T-helper 9 cell (primary cell): ENCODE measurements around the gene DIP2C.
"Not testable (repeated sequence)": the region's sequence is repeated elsewhere in the genome, so short reads cannot be mapped to it uniquely, and the experiment has no call there.

ENCODE experiments used
- DNase-seq: peaks from one replicate; pipeline ENCODE4 v3.0.0-alpha.2; 2020

The DIP2C gene

DNA sequence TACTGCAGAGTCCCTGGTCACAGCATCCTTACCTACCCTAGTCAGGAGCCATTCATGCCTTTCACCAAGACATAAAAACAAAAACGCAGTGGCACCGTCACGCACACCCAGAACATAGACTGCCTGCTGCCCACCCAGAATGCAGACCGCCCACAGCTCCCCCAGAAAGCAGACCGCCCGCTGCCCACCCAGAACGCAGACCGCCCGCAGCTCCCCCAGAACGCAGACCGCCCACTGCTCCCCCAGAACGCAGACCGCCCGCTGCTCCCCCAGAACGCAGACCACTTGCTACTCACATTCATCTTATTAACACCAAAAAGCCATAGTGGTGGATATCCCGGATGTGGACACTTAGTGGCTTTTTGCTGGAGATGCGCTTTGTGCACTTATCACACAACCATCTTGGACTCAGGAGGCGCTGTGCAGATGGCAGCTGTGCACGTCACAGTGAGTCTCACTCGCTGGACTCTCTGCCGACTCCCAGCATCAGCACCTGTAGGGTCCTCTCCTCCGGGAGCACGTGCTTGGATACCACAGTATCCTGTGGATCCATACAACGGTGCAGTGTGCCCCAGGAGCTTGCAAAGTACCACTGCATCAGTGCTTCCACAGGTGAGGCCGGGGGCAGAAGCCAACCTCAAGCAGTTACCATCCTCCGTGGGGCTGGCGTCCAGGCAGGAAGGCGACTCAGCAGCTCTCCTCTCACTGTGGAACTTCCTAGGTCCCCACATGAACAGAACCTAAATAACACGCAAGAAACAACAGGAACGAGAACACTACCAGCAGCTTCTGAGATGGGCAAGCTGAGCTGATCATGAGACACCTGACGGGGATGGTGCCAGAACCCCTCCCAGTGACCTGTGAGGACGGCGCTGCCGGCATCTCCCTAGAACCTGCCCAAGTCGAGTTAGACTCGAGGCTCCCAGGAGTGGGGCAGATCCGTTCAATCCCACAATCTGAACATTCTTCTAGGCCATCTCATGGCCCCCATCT lies 161.0 kb downstream of the DIP2C start:
- no peak for DNase-seq

DNA sequence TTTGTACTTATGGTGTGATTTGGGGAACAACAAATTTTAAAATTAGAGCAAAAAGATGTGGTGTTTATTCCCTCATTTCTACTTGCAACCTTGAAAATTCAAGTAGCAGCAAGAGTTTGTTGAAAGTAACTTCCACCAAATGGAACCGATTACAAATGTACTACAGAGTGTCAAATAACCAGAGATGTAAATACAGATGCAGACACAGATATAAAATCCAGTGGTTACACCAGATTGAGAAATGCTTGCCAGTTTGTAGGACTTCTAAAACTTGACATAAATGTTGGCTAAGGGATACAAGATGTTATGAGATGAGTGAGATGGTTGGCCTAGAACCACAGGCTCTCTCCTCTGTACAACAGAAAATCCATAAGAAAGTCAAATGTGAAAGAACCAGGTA lies 162.1 kb downstream of the DIP2C start:
- DNase-seq, result no peak

DNA sequence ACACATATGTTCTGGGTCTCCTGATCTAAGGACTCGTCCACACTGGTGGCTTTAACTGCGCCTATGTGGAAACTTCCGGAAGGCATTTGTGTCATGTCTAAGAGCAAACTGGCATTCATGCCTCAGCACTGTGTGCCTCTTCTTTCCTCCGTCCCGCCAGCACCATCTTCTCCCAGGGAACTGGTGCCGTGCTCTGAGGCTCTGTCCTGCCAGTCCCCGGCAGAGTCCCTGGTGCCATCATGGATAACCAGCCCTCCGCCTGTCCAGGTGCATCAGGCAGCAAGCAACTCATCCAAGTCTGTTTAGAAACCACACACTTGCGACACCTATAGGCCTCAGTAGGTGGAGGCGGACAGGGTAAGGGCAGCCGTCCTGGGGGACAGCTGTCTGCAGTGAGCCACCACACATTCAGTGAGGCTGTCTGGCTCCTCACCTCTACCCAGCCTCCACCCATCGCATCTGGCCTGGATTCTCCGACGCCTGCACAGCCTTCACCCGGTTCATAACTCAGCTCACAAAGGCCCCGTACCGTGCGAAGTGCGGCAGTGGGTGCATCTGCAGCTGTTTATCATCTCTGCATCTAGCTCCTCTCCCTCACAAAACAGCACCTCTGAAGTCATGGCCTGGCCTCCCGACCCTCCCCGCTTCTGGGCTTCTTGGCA lies 162.7 kb downstream of the DIP2C start:
- DNase-seq, result no peak

DNA sequence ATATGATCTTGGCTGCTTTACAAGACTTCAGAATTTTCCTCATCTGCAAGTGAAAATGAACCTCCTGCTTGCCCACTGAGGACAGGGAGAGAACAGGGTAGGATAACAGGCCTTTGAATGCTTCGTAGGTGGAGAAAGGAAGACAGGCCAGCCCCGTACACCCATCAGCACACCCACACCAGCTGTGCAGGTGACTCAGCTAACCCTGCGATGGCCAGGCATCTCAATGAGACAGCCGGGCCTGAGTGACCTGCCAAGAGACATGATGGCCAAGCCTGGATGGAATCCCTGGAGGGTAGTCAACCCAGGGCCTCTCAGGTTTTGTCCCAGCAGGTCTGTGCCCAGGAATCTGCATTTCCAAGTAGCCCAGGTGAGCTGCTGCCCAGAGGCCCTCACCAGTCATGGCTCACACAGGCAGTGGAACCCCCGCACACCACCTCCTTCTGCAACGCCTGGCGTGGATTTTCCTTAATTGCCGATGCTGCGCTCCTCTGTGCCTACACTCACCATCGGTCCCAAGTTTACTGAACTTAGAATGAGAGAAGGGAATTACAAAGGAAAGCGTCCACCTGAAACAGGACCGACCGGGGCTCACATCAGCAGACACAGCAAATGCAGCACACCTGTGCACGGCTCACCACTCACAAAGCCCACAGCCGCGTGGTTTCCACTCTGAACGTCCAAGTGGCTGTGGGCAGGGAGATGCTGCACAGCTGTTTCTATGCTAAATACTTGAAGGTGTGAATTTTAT lies 163.7 kb downstream of the DIP2C start:
- DNase-seq, result no peak

DNA sequence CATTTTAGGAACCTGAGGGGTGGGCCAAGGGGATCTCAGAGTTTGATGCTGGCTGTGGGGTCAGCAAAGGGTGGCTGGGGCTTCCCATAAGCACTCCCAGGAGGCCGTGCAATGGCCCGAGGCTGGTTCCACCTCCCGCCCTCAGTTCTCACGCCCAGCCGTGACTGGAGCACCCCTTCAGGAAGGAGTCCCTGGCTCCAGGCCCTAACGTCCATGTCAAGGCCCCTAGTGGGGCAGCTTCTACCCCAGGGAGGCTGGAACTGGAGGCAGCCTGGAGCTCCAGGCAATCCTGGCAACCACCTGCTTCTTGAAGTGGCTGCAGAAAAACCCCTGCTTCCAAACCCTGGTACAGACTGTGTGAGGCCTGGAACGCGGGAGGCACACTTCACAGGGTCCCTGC lies 165.5 kb downstream of the DIP2C start:
- no peak for DNase-seq

DNA sequence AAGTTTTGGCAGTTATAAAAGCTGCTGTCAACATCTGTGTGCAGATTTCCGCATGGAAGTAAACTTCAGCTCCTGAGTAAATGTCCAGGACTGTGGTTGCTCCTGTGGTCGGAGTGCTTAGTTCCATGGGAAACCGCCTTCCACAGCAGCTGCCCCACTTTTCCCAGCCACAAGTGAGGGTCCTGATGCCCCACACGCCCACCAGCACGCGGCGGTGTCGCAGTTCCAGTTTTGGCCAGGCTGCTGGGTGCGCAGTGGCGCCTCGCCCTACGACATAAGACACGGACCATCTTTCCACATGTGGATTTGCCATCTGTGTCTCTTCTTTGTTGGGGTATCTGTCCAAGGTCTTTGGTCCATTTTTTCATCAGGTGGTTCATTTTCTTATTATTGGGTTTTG lies 167.1 kb downstream of the DIP2C start:
- DNase-seq, result no peak

DNA sequence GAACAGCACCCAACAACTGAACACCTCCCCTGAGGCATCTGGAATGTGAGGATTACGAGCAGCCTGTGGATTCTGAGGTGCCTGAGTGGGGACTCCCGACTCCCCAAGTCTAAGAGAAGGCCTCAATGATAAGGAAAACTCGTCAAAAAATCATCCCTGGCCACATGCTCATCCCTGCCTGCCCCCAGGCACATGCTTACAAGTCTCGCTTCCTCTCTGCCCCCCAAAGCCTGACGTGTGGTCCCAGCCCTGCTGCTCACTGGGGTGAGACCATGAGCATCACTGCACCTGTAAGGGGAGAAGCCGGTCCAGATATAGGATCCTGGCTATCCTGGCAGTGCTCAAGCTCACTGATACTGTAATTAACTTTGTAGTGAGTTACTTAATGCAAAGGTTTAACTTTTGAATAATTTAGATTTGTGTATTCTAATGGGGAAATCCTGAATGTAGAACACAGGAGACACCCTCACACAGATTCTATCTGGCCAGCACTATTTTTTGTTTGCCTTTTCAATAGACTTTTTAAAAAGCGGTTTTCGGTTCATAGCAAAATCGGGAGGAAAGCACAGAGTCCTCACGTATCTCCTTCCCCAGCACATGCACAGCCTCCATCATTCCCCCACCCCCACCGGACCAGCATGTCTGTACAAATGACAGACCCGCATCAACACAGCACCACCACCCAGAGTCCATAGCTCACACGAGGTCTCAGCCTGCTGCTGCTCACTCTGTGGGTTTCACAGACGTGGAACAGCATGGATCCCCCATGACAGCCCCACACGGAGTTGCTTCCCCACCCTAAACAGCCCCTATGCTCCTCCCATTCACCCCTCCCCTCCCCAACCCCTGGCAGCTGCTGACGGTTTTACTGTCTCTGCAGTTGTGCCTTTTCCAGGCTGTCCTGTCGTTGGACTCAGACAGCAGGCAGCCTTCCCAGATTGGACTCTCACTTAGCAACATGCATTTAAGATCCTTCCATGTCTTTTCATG lies 167.9 kb downstream of the DIP2C start:
- DNase-seq, result no peak

DNA sequence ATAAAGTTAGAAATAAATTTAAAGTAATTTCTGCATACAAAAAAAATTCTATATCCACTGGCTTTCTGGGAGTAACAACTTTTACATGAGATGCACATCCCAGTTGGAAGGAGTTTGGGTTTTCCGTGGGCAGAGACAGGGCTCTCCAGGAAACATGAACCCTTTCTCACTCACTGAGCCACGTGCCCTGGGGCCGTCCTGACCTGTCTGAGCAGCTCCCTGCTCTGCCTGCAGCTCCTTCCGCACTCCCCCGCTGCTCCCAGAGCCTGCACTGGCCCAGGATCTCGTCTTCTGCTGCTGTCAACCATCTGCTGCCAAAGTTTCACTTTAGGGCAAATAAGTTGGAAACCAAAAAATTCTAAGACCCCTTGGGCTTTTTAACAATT lies 169.1 kb downstream of the DIP2C start:
- DNase-seq, result no peak

DNA sequence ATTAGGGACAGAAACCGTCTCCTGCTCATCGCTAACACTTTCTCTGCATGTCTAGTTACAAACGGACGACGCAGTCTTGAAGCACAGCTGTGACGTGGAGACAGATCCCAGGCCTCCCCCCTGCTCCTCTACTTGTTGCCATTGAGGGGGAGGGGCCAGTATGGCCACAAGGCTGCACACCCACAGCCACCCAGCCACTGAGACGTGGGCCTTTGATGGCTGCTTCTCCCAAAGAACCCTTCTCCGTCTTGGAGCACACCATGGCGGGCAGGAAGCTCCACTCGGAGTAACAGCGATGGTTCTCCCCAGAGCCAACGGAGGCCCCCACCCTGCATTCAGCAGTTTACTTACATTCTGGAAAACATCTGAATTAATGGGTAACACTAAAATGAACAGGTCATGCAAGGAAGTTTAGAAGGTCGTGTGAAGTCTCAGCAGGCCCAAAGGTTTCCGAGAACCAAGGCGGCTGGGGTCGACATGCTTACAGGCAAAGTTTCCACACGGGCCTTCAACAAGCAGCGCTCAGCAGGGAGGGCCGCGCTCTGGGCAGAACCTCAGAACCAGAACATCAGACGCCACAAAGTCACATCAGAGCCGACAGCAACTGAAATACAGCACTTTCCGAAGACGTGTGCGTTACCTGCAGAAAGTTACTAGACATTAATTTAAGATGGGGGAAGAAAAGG lies 169.6 kb downstream of the DIP2C start:
- DNase-seq, result no peak

DNA sequence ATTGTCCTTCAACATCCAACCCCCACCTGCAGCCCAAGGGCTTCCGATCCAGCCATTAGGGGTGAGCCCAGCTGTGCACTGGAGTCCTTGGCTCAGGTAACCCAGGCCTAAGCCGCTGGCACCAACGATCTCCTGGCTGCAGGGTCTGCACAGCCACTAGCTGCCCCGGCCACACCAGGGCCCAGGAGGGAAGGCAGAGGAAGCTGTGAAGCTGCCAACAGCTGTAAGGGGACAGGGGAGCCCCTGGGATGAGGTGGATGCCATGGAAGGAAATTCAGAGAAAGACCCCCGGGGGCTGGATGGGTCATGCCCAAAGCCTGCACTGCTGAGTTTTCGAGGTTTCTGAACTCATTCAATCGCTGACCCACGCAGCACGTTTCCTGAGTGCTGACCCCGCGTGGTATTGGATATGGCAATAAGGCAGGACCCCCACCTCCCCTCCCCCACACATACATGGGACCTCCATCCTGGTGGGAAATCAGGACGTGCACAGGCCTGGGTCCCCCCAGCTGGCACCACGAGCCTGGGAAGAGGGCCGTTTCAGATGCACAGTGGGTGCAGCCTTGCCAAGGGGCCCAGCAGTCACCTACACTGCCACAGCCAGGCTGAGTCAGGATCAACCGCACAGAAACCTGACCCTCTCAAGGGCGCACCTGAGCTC lies 170.3 kb downstream of the DIP2C start:
- DNase-seq, result no peak

DNA sequence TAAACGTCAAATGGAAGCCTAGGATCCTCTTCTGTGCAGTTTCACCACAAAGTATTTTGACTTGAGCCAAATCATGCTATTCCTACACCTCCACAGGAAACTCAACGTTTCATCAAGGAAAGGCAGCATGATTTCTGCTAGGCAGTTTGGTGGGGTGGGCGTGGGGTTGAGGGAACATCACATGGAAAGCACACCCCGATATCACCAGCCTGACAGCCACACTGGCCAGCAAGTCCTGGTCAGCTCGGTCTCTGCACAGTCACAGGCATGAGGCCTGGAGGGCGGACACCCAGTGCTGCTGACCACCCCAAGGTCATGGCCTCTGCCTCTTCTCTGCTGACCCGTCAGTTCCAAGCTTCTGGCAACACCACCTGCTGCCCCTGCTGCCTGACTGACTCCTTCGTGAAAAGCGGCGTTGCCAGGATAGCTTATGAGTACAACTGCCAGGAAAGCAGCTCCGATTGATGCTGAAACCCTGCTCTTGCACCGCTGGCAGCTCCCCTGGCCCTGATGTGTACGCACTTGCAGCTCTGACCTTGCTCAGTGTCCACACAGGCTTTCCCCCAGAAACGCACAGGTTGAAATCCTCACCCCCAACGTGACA lies 171.5 kb downstream of the DIP2C start:
- DNase-seq, result no peak

DNA sequence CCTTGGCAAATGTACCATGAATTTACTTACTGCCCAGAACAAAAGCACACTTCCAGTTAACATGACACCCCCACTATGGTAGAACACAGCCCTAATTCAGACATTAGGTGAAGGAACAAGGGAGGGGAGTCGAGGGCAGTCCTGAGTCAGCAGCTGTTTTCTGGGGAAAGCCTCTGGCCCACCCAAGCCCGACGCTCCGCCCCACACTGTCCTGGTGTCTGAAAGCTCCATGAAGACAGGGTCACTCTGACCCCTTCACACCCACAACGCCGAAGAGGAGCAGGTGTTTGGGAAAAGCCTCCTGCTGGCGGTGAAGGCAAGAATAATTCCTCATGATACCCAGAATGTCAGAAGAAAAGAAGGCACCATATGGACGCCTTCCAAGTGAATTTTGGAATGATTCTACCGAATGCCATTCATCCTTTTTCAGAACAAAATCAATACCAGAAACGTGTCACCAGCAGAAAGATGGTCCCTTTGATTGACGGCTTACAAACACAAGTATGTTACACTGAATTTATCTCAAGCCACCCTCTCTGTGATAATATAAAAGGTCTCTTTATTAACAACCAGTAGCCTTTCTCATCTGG lies 172.1 kb downstream of the DIP2C start:
- DNase-seq, result no peak

DNA sequence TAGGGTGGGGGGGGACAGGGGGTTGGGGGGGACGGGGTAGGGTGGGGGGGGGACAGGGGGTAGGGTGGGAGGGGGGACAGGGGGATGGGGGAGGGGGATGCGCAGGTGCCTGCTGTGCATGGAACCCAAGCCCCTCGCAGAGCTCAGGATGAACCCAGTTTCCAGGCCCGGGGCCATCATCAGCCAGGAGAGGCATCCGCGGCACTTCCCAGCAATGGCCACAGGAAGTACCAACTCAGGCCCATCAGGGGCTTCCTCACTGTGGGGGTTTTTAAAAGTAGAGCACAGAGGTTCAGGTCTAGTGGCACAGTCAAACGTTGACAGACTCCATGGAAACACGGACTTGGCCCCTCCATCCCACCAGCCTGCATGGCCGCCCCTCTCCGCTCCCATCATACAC lies 172.7 kb downstream of the DIP2C start:
- DNase-seq, result no peak

DNA sequence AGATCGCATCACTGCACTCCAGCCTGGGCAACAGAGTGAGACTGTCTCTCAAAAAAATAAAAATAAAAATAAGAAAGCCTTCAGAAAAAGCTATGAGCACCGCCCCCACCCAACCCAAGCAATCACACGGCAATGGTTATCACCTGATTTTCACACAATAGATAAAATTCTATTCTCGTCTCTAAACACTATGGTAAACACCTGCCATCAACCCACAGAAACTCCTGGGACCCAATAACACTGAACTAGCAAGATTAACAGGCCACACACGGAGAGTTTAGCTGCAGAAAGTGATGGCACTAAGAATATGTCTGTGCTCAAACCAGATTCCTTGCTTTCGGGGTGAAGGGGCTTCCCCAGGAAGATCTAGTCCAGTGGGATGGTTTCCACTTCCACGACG lies 173.8 kb downstream of the DIP2C start:
- no peak for DNase-seq

DNA sequence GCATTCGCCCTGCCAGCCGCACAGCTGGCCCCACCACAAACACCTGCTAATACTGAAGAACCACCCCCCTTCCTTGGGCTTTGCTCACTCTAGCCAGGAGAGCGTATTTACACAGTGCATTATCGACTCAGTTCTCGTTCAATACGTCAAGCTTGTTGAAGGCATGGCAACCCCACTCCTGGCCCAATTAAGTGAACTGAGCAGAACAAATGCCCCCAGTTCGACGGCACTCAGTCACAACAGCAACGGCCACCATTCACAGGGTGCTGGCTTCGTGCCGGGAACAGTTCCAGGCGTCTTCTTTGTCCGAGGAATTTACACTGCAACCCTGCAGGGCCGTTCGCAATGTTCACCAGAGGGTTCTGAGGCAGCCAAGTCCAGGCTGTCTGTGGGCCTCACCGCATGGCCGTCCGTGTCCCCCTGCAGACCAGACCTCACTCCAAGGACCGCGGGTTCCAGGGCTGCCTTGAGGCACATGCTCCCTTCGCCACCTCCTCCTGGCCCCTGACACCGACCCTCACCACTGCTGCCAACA lies 175.3 kb downstream of the DIP2C start:
- DNase-seq, result no peak

DNA sequence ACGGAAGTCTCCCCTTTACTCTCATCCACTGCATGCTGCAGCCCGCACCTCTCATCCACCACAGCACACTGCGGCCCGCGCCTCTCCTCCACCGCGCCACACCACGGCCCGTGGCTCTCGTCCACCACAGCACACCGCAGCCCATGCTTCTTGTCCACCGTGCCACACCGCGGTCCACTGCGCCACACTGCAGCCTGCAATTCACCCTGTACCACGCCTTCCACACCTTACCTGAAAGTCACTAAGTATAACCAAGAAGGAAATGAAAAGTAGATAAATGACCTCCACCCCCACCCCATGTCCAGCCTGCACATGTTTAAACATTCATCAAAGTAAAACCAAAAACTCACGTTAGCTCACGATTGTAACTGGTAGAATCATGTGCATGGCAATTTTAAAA lies 176.1 kb downstream of the DIP2C start:
- no peak for DNase-seq

DNA sequence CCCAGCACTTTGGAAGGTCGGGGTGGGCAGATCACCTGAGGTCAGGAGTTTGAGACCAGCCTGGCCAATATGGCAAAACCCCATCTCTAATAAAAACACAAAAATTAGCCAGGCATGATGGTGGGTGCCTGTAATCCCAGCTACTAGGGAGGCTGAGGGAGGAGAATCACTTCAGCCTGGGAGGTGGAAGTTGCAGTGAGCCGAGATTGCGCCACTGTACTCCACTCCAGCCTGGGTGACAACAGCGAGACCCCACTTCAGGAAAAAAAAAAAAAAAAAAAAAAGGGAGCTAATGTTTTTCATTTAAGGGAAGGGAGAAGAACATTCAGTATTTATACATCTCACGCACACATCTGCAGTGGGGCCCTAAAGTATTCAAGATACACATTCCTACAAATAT lies 176.8 kb downstream of the DIP2C start:
- DNase-seq, result not testable (repeated sequence)

DNA sequence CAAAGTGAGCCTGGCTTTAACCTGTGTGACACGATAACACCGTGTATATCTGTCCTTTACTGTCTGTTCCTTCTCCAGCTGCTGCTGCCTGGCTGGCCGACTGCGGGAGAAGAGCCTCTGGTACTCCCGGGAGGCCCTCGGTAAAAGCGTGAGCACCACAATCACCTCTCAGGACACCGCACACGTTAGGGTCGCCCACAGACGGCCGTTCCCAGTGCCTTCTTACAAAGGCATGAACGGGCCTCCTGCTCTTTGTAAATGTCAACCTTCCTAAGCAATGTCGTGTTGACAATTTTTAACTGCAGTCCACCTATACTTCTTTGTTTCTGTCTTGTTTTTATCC lies 177.6 kb downstream of the DIP2C start:
- no peak for DNase-seq

DNA sequence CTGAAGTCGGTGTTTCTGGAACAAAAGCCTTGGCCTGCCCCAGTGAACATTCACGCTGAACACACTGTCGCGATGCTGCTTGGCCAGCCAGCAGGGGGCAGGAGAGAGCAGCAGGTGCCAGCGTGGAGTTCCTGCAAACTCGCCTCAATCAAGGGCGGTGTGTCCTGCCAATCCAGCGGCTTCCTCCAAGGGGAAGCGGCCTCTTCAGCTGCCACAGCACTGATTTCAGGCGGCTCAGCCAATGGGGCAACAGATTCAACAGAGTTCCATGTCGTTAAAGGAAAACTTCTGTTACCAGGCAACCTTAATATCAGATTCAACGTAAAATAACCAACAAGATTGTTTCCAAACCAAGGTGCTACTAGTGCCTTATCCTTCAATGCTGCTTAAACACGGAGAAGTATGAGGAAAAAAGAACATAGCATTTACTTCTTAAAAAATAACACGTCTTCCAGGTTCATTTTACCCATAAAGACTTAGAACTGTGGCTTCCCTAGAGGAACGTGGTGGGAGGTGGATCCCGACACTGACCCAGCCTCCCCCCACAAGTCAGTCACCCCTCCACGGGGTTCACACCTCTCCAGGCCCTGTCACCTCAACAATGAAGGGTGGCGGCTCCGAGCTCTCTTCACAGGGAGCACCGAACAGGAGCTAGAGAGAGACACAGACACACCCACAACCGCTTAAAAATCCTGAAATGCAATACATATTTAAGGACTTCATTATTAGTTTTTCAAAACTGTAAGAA lies 178.2 kb downstream of the DIP2C start:
- peak; percentile 76 for DNase-seq
